K562 (cell line): ENCODE results near the gene MBNL2. TPM values are rescaled to one million over a fixed set of nuclear protein-coding genes. Genes with fewer than 3 reads are reported as not detected.

Experiments
- BRCA1 ChIP-seq, 2 experiments: fragments of 450-650 bp in 1 of 2; sonication (generic) in 1 of 2; formaldehyde crosslinking in 1 of 2; IDR thresholded peaks; 2 replicates each; pipeline versions ENCODE4 v1.5.0 to v1.6.1; 2017 to 2020; ENCODE audit warnings: mild to moderate bottlenecking in 1 of 2, missing genetic modification reagents in 1 of 2
- CBFB ChIP-seq: sonication (generic); formaldehyde crosslinking; IDR thresholded peaks from 2 replicates; pipeline ENCODE4 v1.4.0; 2020; ENCODE audit warnings: mild to moderate bottlenecking, missing genetic modification reagents
- EP400 ChIP-seq: fragments of 450-650 bp; IDR thresholded peaks from 2 replicates; pipeline ENCODE4 v1.6.1; 2017; ENCODE audit warnings: antibody characterized with exemption, mild to moderate bottlenecking, moderate library complexity
- HLTF ChIP-seq: fragments of 450-650 bp; IDR thresholded peaks from 2 replicates; pipeline ENCODE4 v1.6.1; 2016
- L3MBTL2 ChIP-seq: fragments of 450-650 bp; IDR thresholded peaks from 2 replicates; pipeline ENCODE4 v1.6.1; 2016; ENCODE audit warnings: mild to moderate bottlenecking, moderate library complexity
- MEIS2 ChIP-seq: fragments of 450-650 bp; IDR thresholded peaks from 2 replicates; pipeline ENCODE4 v1.6.1; 2014; ENCODE audit warnings: mild to moderate bottlenecking; ENCODE audit not compliant: partially characterized antibody
- MYC ChIP-seq, 2 experiments: fragments of 250-450 bp in 1 of 2; sonication (Bioruptor Pico) in 1 of 2; IDR thresholded peaks; 2 replicates each; pipeline versions ENCODE4 v1.5.1 to v1.6.1; 2012 to 2021; ENCODE audit warnings: low read depth in 2 of 2, borderline replicate concordance in 1 of 2, improper control_type of control experiment in 1 of 2, low read length in 1 of 2, mild to moderate bottlenecking in 1 of 2, moderate library complexity in 1 of 2
- NFIX ChIP-seq: fragments of 250-450 bp; sonication (Bioruptor Pico); IDR thresholded peaks from 2 replicates; pipeline ENCODE4 v1.4.0; 2020; ENCODE audit warnings: low read depth, mild to moderate bottlenecking, moderate library complexity
- NFYB ChIP-seq: IDR thresholded peaks from 2 replicates; pipeline ENCODE4 v1.6.1; 2011; ENCODE audit warnings: mild to moderate bottlenecking, moderate library complexity; ENCODE audit not compliant: insufficient read length; ENCODE audit errors: extremely low read depth
- NR2C2 ChIP-seq, 2 experiments: fragments of 200-800 bp in 1 of 2; sonication (Bioruptor generic) in 1 of 2; sonication (generic) in 1 of 2; formaldehyde crosslinking in 1 of 2; IDR thresholded peaks; 2 replicates each; pipeline versions ENCODE4 v1.6.1 to v1.8.0; 2016 to 2022; ENCODE audit warnings: mild to moderate bottlenecking in 1 of 2, missing compliant biosample characterization in 1 of 2, missing genetic modification characterization in 1 of 2, missing genetic modification reagents in 1 of 2
- PHF8 ChIP-seq: fragments of 200-600 bp; sonication (generic); IDR thresholded peaks from 2 replicates; pipeline ENCODE4 v1.6.1; 2012; ENCODE audit warnings: mixed run types, mild to moderate bottlenecking, inconsistent platforms, low read length, moderate library complexity, borderline replicate concordance
- RB1 ChIP-seq: fragments of 450-650 bp; IDR thresholded peaks from 2 replicates; pipeline ENCODE4 v1.6.1; 2017; ENCODE audit warnings: low read depth, mild to moderate bottlenecking
- RBBP5 ChIP-seq: fragments of 200-600 bp; sonication (generic); IDR thresholded peaks from 2 replicates; pipeline ENCODE4 v1.6.1; 2012; ENCODE audit warnings: borderline replicate concordance, mild to moderate bottlenecking, low read length, control low read depth, inconsistent platforms; ENCODE audit not compliant: insufficient read depth, poor library complexity, severe bottlenecking
- RBFOX2 ChIP-seq: fragments of 200-400 bp; formaldehyde crosslinking; IDR thresholded peaks from 2 replicates; pipeline ENCODE4 v1.6.1; 2017; ENCODE audit warnings: low read depth, mild to moderate bottlenecking, low read length, moderate library complexity
- RFX1 ChIP-seq: fragments of 450-650 bp; IDR thresholded peaks from 2 replicates; pipeline ENCODE4 v1.6.1; 2016; ENCODE audit warnings: mild to moderate bottlenecking, moderate library complexity
- SP1 ChIP-seq: sonication (generic); formaldehyde crosslinking; IDR thresholded peaks from 2 replicates; pipeline ENCODE4 v1.8.1; 2022; ENCODE audit warnings: mild to moderate bottlenecking, missing genetic modification reagents
- TRIM24 ChIP-seq, 2 experiments: fragments of 450-650 bp; IDR thresholded peaks; 2 replicates each; pipeline ENCODE4 v1.6.1; 2016
- U2AF1 ChIP-seq: fragments of 200-400 bp; formaldehyde crosslinking; optimal IDR thresholded peaks from 2 replicates; pipeline ENCODE3; 2017; ENCODE audit warnings: mild to moderate bottlenecking, low read depth, low read length, moderate library complexity
- ZNF436 ChIP-seq: fragments of 250-450, 450-650 bp; sonication (Bioruptor Pico); formaldehyde crosslinking; IDR thresholded peaks from 2 replicates; pipeline ENCODE4 v1.7.0; 2020; ENCODE audit warnings: mild to moderate bottlenecking
- ZNF589 ChIP-seq: fragments of 200-800 bp; sonication (Bioruptor generic); IDR thresholded peaks from 2 replicates; pipeline ENCODE4 v1.6.1; 2016; ENCODE audit warnings: low read depth, missing genetic modification characterization, missing compliant biosample characterization
- ZNF717 ChIP-seq: fragments of 250-450 bp; sonication (Bioruptor Pico); IDR thresholded peaks from 2 replicates; pipeline ENCODE4 v1.5.0; 2021
- ZNF785 ChIP-seq: fragments of 250-450 bp; sonication (Bioruptor Pico); IDR thresholded peaks from 2 replicates; pipeline ENCODE4 v1.4.0; 2020; ENCODE audit warnings: mild to moderate bottlenecking
- ZZZ3 ChIP-seq: fragments of 450-650 bp; IDR thresholded peaks from 2 replicates; pipeline ENCODE4 v1.6.1; 2016; ENCODE audit warnings: antibody characterized with exemption, mild to moderate bottlenecking, moderate library complexity
- polyA plus RNA-seq, 8 experiments: library from polyadenylated mRNA; depleted of rRNA in 4 of 8; stranded (reverse) in 5 of 8; unstranded in 3 of 8; fragments of >200 nt; fragmentation: Nextera tagmentation in 2 of 8; fragmentation: Illumina TruSeq in 1 of 8; extraction: Ambion mirVana in 2 of 8; extraction: Trizol in 1 of 8; gene quantifications; 2 replicates each; pipeline versions ENCODE4 v1.2.1 to v1.2.3, GENCODE V29; 2011 to 2014; ENCODE audit warnings: inconsistent platforms in 1 of 8, missing spikeins in 1 of 8
- total RNA-seq, 7 experiments: library from RNA; depleted of rRNA in 6 of 7; stranded (reverse); fragments of >200 nt in 6 of 7; fragmentation: Illumina TruSeq in 2 of 7; extraction: Trizol in 2 of 7; gene quantifications; 2 replicates each; pipeline versions ENCODE4 v1.2.1 to v1.2.3, GENCODE V29; 2011 to 2021; ENCODE audit warnings: low replicate concordance in 1 of 7
- TF ChIP-seq, protein P1 (sequence below): sonication (generic); formaldehyde crosslinking; IDR thresholded peaks from 2 replicates; pipeline ENCODE4 v1.4.0; 2020; ENCODE audit warnings: mild to moderate bottlenecking, missing genetic modification reagents
- TF ChIP-seq, protein P2 (sequence below): fragments of 250-450 bp; sonication (Bioruptor Pico); IDR thresholded peaks from 2 replicates; pipeline ENCODE4 v1.5.0; 2021; ENCODE audit warnings: mild to moderate bottlenecking, borderline replicate concordance

The MBNL2 gene
- total and polyA plus RNA-seq, 9 of the 15 experiments (the other 6 are each of a cell fraction or from before 2014, with no cell fraction given), result 7.0 to 24.8 (median 13.8) TPM

DNA sequence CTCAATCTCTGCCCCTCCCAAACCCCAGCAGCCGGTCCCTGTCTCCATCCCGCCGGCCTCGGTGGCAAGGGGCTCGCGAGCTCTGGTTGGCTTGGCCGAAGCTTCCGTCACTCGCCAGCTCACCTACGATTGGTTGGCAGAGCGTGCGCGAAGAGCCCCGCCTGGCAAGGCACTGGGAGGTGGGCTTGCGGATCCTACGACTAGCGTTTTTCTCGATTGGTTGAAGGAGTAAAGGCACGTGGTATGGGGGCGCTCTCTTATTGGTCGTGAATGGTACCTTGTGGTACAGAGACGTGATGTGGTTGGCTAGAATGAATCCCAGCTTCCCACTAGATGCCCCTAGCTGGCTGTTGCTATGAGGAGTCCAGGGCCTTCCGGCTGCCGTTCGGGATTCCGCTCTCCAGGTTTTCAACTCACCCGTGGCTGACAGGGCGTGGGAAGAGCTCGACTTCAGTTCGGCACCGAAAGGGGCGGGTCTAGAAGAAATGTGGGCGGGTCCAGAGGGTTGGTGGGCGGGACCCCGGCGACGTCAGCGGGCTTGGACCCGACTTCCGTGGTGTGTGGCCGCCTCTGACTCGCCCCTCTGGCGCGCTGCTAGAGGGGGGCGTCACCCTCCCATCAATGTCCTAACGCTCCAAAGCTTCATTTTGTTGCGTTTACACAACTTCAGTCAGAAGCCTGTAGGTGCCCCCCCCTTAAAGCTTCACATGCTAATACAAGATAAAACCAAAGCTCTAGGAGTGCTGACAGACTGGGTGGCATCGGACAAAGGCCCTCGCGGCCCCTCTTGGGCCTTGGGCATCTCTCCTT lies 211.0 kb downstream of the MBNL2 start (continued):
- TF ChIP-seq NFYB, result no peak
- TF ChIP-seq MEIS2, result peak; percentile 13
- TF ChIP-seq PHF8, result peak; percentile 61; the same call in 1 of the 2 replicates
- no peak for TF ChIP-seq BRCA1 (IDR thresholded peaks at IDR 0.05)
- no peak for TF ChIP-seq BRCA1 (CRISPR knock-in tag; IDR thresholded peaks at IDR 0.05)
- TF ChIP-seq U2AF1, result no peak
- TF ChIP-seq RB1, result no peak
- peak; percentile 19 for TF ChIP-seq RBBP5
- TF ChIP-seq, protein P1, sequence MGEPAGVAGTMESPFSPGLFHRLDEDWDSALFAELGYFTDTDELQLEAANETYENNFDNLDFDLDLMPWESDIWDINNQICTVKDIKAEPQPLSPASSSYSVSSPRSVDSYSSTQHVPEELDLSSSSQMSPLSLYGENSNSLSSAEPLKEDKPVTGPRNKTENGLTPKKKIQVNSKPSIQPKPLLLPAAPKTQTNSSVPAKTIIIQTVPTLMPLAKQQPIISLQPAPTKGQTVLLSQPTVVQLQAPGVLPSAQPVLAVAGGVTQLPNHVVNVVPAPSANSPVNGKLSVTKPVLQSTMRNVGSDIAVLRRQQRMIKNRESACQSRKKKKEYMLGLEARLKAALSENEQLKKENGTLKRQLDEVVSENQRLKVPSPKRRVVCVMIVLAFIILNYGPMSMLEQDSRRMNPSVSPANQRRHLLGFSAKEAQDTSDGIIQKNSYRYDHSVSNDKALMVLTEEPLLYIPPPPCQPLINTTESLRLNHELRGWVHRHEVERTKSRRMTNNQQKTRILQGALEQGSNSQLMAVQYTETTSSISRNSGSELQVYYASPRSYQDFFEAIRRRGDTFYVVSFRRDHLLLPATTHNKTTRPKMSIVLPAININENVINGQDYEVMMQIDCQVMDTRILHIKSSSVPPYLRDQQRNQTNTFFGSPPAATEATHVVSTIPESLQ (CRISPR knock-in tag), result no peak
- no peak for TF ChIP-seq NR2C2 (CRISPR knock-in tag; IDR thresholded peaks at IDR 0.05)
- TF ChIP-seq NR2C2 (tag; IDR thresholded peaks at IDR 0.05), result 0 out of 2 replicates have a peak, but pooled peaks have one; percentile 22
- no peak for TF ChIP-seq ZNF589 (CRISPR knock-in tag)
- TF ChIP-seq MYC (IDR thresholded peaks at IDR 0.05; ENCODE audit: low read depth, low read length), result peak; percentile 12; the same call in 1 of the 2 replicates
- no peak for TF ChIP-seq MYC (CRISPR knock-in tag; IDR thresholded peaks at IDR 0.05; ENCODE audit: borderline replicate concordance, low read depth)
- TF ChIP-seq ZNF717 (CRISPR knock-in tag), result no peak
- TF ChIP-seq ZNF785, result no peak
- peak; percentile 45 for TF ChIP-seq RFX1
- no peak for TF ChIP-seq NFIX (CRISPR knock-in tag)
- no peak for TF ChIP-seq HLTF
- TF ChIP-seq CBFB (CRISPR knock-in tag), result no peak
- TF ChIP-seq ZNF436, result no peak
- peak; percentile 64 for TF ChIP-seq EP400
- TF ChIP-seq ZZZ3, result no peak
- TF ChIP-seq TRIM24 (IDR thresholded peaks at IDR 0.05), result no peak
- TF ChIP-seq, protein P2, sequence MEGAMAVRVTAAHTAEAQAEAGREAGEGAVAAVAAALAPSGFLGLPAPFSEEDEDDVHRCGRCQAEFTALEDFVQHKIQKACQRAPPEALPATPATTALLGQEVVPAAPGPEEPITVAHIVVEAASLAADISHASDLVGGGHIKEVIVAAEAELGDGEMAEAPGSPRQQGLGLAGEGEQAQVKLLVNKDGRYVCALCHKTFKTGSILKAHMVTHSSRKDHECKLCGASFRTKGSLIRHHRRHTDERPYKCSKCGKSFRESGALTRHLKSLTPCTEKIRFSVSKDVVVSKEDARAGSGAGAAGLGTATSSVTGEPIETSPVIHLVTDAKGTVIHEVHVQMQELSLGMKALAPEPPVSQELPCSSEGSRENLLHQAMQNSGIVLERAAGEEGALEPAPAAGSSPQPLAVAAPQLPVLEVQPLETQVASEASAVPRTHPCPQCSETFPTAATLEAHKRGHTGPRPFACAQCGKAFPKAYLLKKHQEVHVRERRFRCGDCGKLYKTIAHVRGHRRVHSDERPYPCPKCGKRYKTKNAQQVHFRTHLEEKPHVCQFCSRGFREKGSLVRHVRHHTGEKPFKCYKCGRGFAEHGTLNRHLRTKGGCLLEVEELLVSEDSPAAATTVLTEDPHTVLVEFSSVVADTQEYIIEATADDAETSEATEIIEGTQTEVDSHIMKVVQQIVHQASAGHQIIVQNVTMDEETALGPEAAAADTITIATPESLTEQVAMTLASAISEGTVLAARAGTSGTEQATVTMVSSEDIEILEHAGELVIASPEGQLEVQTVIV, result no peak
- peak; percentile 66 for TF ChIP-seq RBFOX2
- TF ChIP-seq L3MBTL2, result peak; percentile 36; the same call in 1 of the 2 replicates
- peak; percentile 90 for TF ChIP-seq SP1 (CRISPR knock-in tag)
